Upper lobe of left lung (tissue), 6 donors: ENCODE measurements around the gene MAMDC2. TPM values are rescaled to one million over a fixed set of nuclear protein-coding genes. Genes with fewer than 3 reads are reported as not detected.

Source experiments
- ATAC-seq, 2 donors: fragments of 200-7000 bp; cut with Tn5 transposase; one replicate each; pipeline ENCODE4 v1.9.1; 2022; ENCODE audit warnings: mild to moderate bottlenecking in 2 of 2, moderate library complexity in 2 of 2; ENCODE audit not compliant: low FRiP score in 2 of 2
- DNase-seq, 2 donors: peaks; one replicate each; pipeline ENCODE4 v3.0.0-alpha.2; 2019 to 2020
- H3K27ac ChIP-seq, 4 donors: fragments of 200-600 bp; sonication (generic); one replicate each; pipeline ENCODE4 v1.5.1; 2016 to 2019
- H3K27me3 ChIP-seq, 4 donors: fragments of 200-600 bp; sonication (generic); one replicate each; pipeline ENCODE4 v1.5.1; 2017 to 2019
- H3K36me3 ChIP-seq, 4 donors: fragments of 200-600 bp; sonication (generic); one replicate each; pipeline ENCODE4 v1.5.1; 2016 to 2019
- H3K4me1 ChIP-seq, 4 donors: fragments of 200-600 bp; sonication (generic); one replicate each; pipeline ENCODE4 v1.5.1; 2018 to 2019
- H3K4me3 ChIP-seq, 4 donors: fragments of 200-600 bp; sonication (generic); one replicate each; pipeline ENCODE4 v1.5.1; 2017 to 2019; ENCODE audit warnings: mild to moderate bottlenecking in 2 of 4, moderate library complexity in 1 of 4
- H3K9me3 ChIP-seq, 4 donors: fragments of 200-600 bp; sonication (generic); one replicate each; pipeline ENCODE4 v1.5.1; 2018 to 2019
- CTCF ChIP-seq, 6 experiments: fragments of 450-650 bp in 4 of 6; fragments of 200-600 bp in 2 of 6; sonication (generic) in 2 of 6; IDR thresholded peaks; one replicate each; pipeline ENCODE4 v1.5.1; 2016 to 2019; ENCODE audit warnings: antibody characterized with exemption in 6 of 6
- EP300 ChIP-seq, 4 donors: sonication (generic); formaldehyde crosslinking; IDR thresholded peaks; one replicate each; pipeline ENCODE4 v1.5.1; 2017; ENCODE audit warnings: antibody characterized with exemption in 4 of 4, control low read depth in 2 of 4
- POLR2A ChIP-seq, 4 donors: fragments of 450-650 bp; IDR thresholded peaks; one replicate each; pipeline ENCODE4 v1.5.1; 2016 to 2017; ENCODE audit warnings: antibody characterized with exemption in 4 of 4, mild to moderate bottlenecking in 2 of 4
- POLR2AphosphoS5 ChIP-seq, 2 donors: sonication (generic); formaldehyde crosslinking; IDR thresholded peaks; one replicate each; pipeline ENCODE4 v1.5.1; 2017; ENCODE audit warnings: antibody characterized with exemption in 2 of 2
- WGBS, 2 donors: methylation state at CpG; one replicate each; pipeline ENCODE4 v1.1.5; 2017 to 2018; 5-methylcytosine and 5-hydroxymethylcytosine counted together
- total RNA-seq, 6 donors: library from RNA; depleted of rRNA in 4 of 6; stranded (reverse); fragments of >200 nt in 4 of 6; gene quantifications; one replicate each; pipeline versions ENCODE4 v1.1.0 to v1.2.1, GENCODE V29; 2016 to 2021
- donor health status: DM: no; HTN: no; CAD: no; lungs with moderate emphysema.
- donor health status: DM: no; HTN: yes; CAD: no; lungs with severe emphysema.

Gene MAMDC2
- total RNA-seq, 6 donors from 2014 or later, result 26.5 to 50.1 (median 46.5) TPM

- peak in 1 of 2 donors; percentile 49 for DNase-seq
- ATAC-seq, result peak; percentile 38 to 79
- no peaks in the 10 kb centered on the region for H3K9me3 ChIP-seq
- WGBS, 2 donors, result 66 to 67% methylated on average over 4 of the region's 4 CpGs
- H3K4me3 ChIP-seq, result no peak overlapping the region
- peak; percentile 56 to 70 (median 64) for TF ChIP-seq CTCF (IDR thresholded peaks at IDR 0.05)
- no peak for TF ChIP-seq EP300 (IDR thresholded peaks at IDR 0.05)
- TF ChIP-seq POLR2AphosphoS5 (IDR thresholded peaks at IDR 0.05), result no peak
- no peak for TF ChIP-seq POLR2A (IDR thresholded peaks at IDR 0.05)
- H3K4me1 ChIP-seq, result peaks cover 0 to 10% (median 5%) of the 10 kb centered on the region in 4 donors
- no peak overlapping the region for H3K27ac ChIP-seq
- H3K36me3 ChIP-seq, result peaks cover 0 to 6% (median 0%) of the 10 kb centered on the region in 4 donors
- no peaks in the 10 kb centered on the region for H3K27me3 ChIP-seq
These were observed 69.9 kb downstream of the MAMDC2 start for GRCh38 chr9:70113403-70114022.

GRCh38 chr9:70114898-70115297 is 71.2 kb downstream of the MAMDC2 start:
- ATAC-seq (no peak), DNase-seq (no peak)
- no peak for TF ChIP-seq POLR2A (IDR thresholded peaks at IDR 0.05)
- no peak for TF ChIP-seq CTCF (IDR thresholded peaks at IDR 0.05)
- no peak for TF ChIP-seq EP300 (IDR thresholded peaks at IDR 0.05)
- no peak for TF ChIP-seq POLR2AphosphoS5 (IDR thresholded peaks at IDR 0.05)
- WGBS, 2 donors, result 78 to 88% methylated on average over 1 of the region's 1 CpG
- Histone ChIP-seq H3K36me3 (peaks cover 0 to under 1% (median 0%) of the 10 kb centered on the region in 4 donors), H3K27me3 (no peaks in the 10 kb centered on the region), H3K9me3 (no peaks in the 10 kb centered on the region), H3K27ac (no peak overlapping the region), H3K4me3 (no peak overlapping the region), H3K4me1 (peaks cover 0 to 10% (median 5%) of the 10 kb centered on the region in 4 donors)

GRCh38 chr9:70117835-70118319 is 74.2 kb downstream of the MAMDC2 start:
- ATAC-seq (no peak), DNase-seq (no peak)
- Histone ChIP-seq H3K9me3 (no peaks in the 10 kb centered on the region), H3K27me3 (no peaks in the 10 kb centered on the region), H3K27ac (no peak overlapping the region), H3K4me3 (no peak overlapping the region), H3K4me1 (peaks cover 0 to 4% (median 0%) of the 10 kb centered on the region in 4 donors), H3K36me3 (no peaks in the 10 kb centered on the region)
- TF ChIP-seq POLR2AphosphoS5 (IDR thresholded peaks at IDR 0.05) (no peak), EP300 (IDR thresholded peaks at IDR 0.05) (no peak), POLR2A (IDR thresholded peaks at IDR 0.05) (no peak), CTCF (IDR thresholded peaks at IDR 0.05) (no peak)

GRCh38 chr9:70119786-70120185 is 76.1 kb downstream of the MAMDC2 start:
- WGBS, 2 donors, result 91 to 95% methylated on average over 2 of the region's 2 CpGs
- no peak overlapping the region for H3K27ac ChIP-seq
- no peaks in the 10 kb centered on the region for H3K36me3 ChIP-seq
- DNase-seq (no peak), ATAC-seq (no peak)
- no peak overlapping the region for H3K4me3 ChIP-seq
- no peaks in the 10 kb centered on the region for H3K9me3 ChIP-seq
- H3K4me1 ChIP-seq, result no peaks in the 10 kb centered on the region
- no peak for TF ChIP-seq POLR2A (IDR thresholded peaks at IDR 0.05)
- no peak for TF ChIP-seq POLR2AphosphoS5 (IDR thresholded peaks at IDR 0.05)
- TF ChIP-seq EP300 (IDR thresholded peaks at IDR 0.05), result no peak
- no peak for TF ChIP-seq CTCF (IDR thresholded peaks at IDR 0.05)
- H3K27me3 ChIP-seq, result no peaks in the 10 kb centered on the region
